Measurements from ENCODE around the gene DNAJB2. TPM values are rescaled to one million over a fixed set of nuclear protein-coding genes. Genes with fewer than 3 reads are reported as not detected.

Gene DNAJB2
- polyA plus RNA-seq, 1 of the 3 experiments (the other 2 are of a cell fraction), result 39.9 TPM

- Histone ChIP-seq H3K79me2 (ENCODE audit: insufficient read depth) (peaks cover 20% of the 10 kb centered on the region), H2AFZ (ENCODE audit: low read depth) (no peak overlapping the region), H3K36me3 (replicated peaks in 1 of 2; ENCODE audit: control insufficient read depth in 1 of 2, insufficient read depth in 2 of 2, low read length in 1 of 2) (peaks cover 6 to 16% of the 10 kb centered on the region in 2 experiments), H3K9me2 (no peaks in the 10 kb centered on the region), H3K27me3 (ENCODE audit: insufficient read depth) (0 out of 2 replicates have a peak, but pooled peaks cover 7% of the 10 kb centered on the region), H3K27ac (ENCODE audit: low read depth in 2 of 2, low read length in 1 of 2) (peak overlapping the region in 1 of 2 experiments; percentile 56; a peak in 1 of 4 replicates), H4K20me1 (ENCODE audit: insufficient read depth) (no peaks in the 10 kb centered on the region), H3K9me3 (no peaks in the 10 kb centered on the region), H3K4me1 (ENCODE audit: control insufficient read depth in 1 of 2, insufficient read depth in 2 of 2, low read depth in 1 of 2, low read length in 1 of 2) (peaks cover 19 to 36% of the 10 kb centered on the region in 2 experiments), H3K9ac (no peak overlapping the region; the same call in 1 of the 2 replicates), H3F3A (replicated peaks; ENCODE audit: insufficient read depth) (peaks cover 19% of the 10 kb centered on the region), H3K4me2 (peak overlapping the region; percentile 34; the same call in 1 of the 2 replicates), H3K4me3 (ENCODE audit: low read depth in 2 of 2, low read length in 1 of 2) (no peak overlapping the region)
- no peak for DNase-seq
- 61% methylated on average over 2 of the region's 2 CpGs for WGBS (ENCODE audit: low lambda C conversion rate)
- no peak for TF ChIP-seq TEAD4 (IDR thresholded peaks at IDR 0.05; ENCODE audit: borderline replicate concordance, insufficient read depth)
- CTCF ChIA-PET, result interaction anchor here (0.9 to 3.5 kb wide), 7 partner anchors 18 to 129 kb away, joined by 3 to 19 read pairs (median 5); no protein-coding TSS in a partner anchor
- POLR2A ChIA-PET, result interaction anchor here (1.3 kb wide), 1 partner anchor 579 kb away, joined by 3 read pairs; no protein-coding TSS in a partner anchor
These were observed 30.3 kb upstream of the DNAJB2 start for GRCh38 chr2:219248845-219249202.

GRCh38 chr2:219249203-219249980 is 29.8 kb upstream of the DNAJB2 start:
- Histone ChIP-seq H3K9me3 (no peaks in the 10 kb centered on the region), H3K27ac (ENCODE audit: low read depth in 2 of 2, low read length in 1 of 2) (peak overlapping the region; percentile 25 to 56; a peak in 3 of 4 replicates), H3K9me2 (no peaks in the 10 kb centered on the region), H3K4me2 (peak overlapping the region; percentile 34; the same call in 1 of the 2 replicates), H4K20me1 (ENCODE audit: insufficient read depth) (no peaks in the 10 kb centered on the region), H3K9ac (no peak overlapping the region; the same call in 1 of the 2 replicates), H2AFZ (ENCODE audit: low read depth) (no peak overlapping the region), H3K27me3 (ENCODE audit: insufficient read depth) (peaks cover 8% of the 10 kb centered on the region; the same call in 1 of the 2 replicates), H3K79me2 (ENCODE audit: insufficient read depth) (peaks cover 20% of the 10 kb centered on the region), H3F3A (replicated peaks; ENCODE audit: insufficient read depth) (peaks cover 19% of the 10 kb centered on the region), H3K4me3 (ENCODE audit: low read depth in 2 of 2, low read length in 1 of 2) (no peak overlapping the region), H3K4me1 (ENCODE audit: control insufficient read depth in 1 of 2, insufficient read depth in 2 of 2, low read depth in 1 of 2, low read length in 1 of 2) (peaks cover 19 to 37% of the 10 kb centered on the region in 2 experiments), H3K36me3 (replicated peaks in 1 of 2; ENCODE audit: control insufficient read depth in 1 of 2, insufficient read depth in 2 of 2, low read length in 1 of 2) (peaks cover 6 to 16% of the 10 kb centered on the region in 2 experiments)
- WGBS (ENCODE audit: low lambda C conversion rate), result 31% methylated on average over 7 of the region's 7 CpGs
- ChIA-PET POLR2A (interaction anchor here (0.6 to 1.5 kb wide), 3 partner anchors 19 to 1032 kb away, joined by 3 to 6 read pairs (median 3); partner anchors contain the start of genes ANKZF1 and ATG9A), CTCF (interaction anchor here (0.8 to 3.5 kb wide), 9 partner anchors 19 to 220 kb away, joined by 3 to 19 read pairs (median 4); partner anchors contain the start of gene DNAJB2)
- no peak for DNase-seq
- TF ChIP-seq FOXJ3 (CRISPR knock-in tag; IDR thresholded peaks at IDR 0.05), result no peak
- TF ChIP-seq MAX (IDR thresholded peaks at IDR 0.05; ENCODE audit: low read depth), result 0 out of 2 replicates have a peak, but pooled peaks have one; percentile 8
- no peak; the same call in 1 of the 2 replicates for TF ChIP-seq PBX3 (IDR thresholded peaks at IDR 0.05)
